Neural cell (in vitro differentiated cells): Measurements from ENCODE around the gene PKNOX2. TPM values are rescaled to one million over a fixed set of nuclear protein-coding genes. Genes with fewer than 3 reads are reported as not detected.
A peak's percentile ranks its signal among the peaks of the same experiment; 100 is the strongest.

Source experiments
- H2AFZ ChIP-seq: fragments of 200-600, 300-800 bp; sonication (generic), shearing (Covaris generic); 2 replicates; pipeline ENCODE4 v1.6.0; 2014; ENCODE audit warnings: low read depth, mild to moderate bottlenecking, antibody characterized with exemption, low read length, moderate library complexity
- H3F3A ChIP-seq: fragments of 200-600 bp; shearing (Covaris generic); 2 replicates; pipeline ENCODE4 v1.6.1; 2016; ENCODE audit warnings: mild to moderate bottlenecking, moderate library complexity, mixed read lengths, antibody characterized with exemption, low read length; ENCODE audit not compliant: insufficient read depth, poor library complexity, severe bottlenecking
- H3K27ac ChIP-seq: fragments of 200-600, 300-800 bp; sonication (generic), shearing (Covaris generic); 2 replicates; pipeline ENCODE4 v1.5.1; 2014; ENCODE audit warnings: mild to moderate bottlenecking, low read length, moderate library complexity
- H3K27me3 ChIP-seq: fragments of 300-800, 200-600 bp; sonication (generic), shearing (Covaris generic); 2 replicates; pipeline ENCODE4 v1.6.0; 2014; ENCODE audit warnings: mild to moderate bottlenecking, low read depth, low read length, moderate library complexity; ENCODE audit not compliant: insufficient read depth
- H3K36me3 ChIP-seq: fragments of 300-800, 200-600 bp; sonication (generic), shearing (Covaris generic); 2 replicates; pipeline ENCODE4 v1.5.1; 2014; ENCODE audit warnings: mild to moderate bottlenecking, antibody characterized with exemption, low read length, moderate library complexity; ENCODE audit not compliant: insufficient read depth
- H3K4me2 ChIP-seq: fragments of 300-800, 200-600 bp; sonication (generic), shearing (Covaris generic); 2 replicates; pipeline ENCODE4 v1.6.0; 2014; ENCODE audit warnings: mild to moderate bottlenecking, low read length
- H3K4me3 ChIP-seq: fragments of 300-800, 200-600 bp; sonication (generic), shearing (Covaris generic); 2 replicates; pipeline ENCODE4 v1.5.1; 2014; ENCODE audit warnings: mild to moderate bottlenecking, low read length, moderate library complexity
- H3K79me2 ChIP-seq: fragments of 200-600 bp; shearing (Covaris generic); replicated peaks from 2 replicates; pipeline ENCODE4 v1.6.0; 2014; ENCODE audit warnings: mild to moderate bottlenecking, low read length, moderate library complexity; ENCODE audit not compliant: insufficient read depth
- H3K9ac ChIP-seq: fragments of 300-800, 200-600 bp; sonication (generic), shearing (Covaris generic); 2 replicates; pipeline ENCODE4 v1.6.1; 2016; ENCODE audit warnings: mild to moderate bottlenecking, low read length, mixed read lengths
- H3K9me2 ChIP-seq: fragments of 200-600 bp; shearing (Covaris generic); 2 replicates; pipeline ENCODE4 v1.6.1; 2016; ENCODE audit warnings: mild to moderate bottlenecking, low read length, mixed read lengths; ENCODE audit not compliant: insufficient read depth
- H3K9me3 ChIP-seq: fragments of 200-600, 300-800 bp; sonication (generic), shearing (Covaris generic); 2 replicates; pipeline ENCODE4 v1.6.1; 2016; ENCODE audit warnings: mild to moderate bottlenecking, mixed run types, low read length, moderate library complexity, mixed read lengths
- H4K20me1 ChIP-seq: fragments of 200-600 bp; shearing (Covaris generic); 2 replicates; pipeline ENCODE4 v1.6.1; 2016; ENCODE audit warnings: mild to moderate bottlenecking, mixed run types; ENCODE audit not compliant: insufficient read depth
- EP300 ChIP-seq: fragments of 450-650 bp; conservative IDR thresholded peaks from 2 replicates; pipeline ENCODE4 v1.6.1; 2014; ENCODE audit warnings: antibody characterized with exemption, mild to moderate bottlenecking, moderate library complexity; ENCODE audit not compliant: poor library complexity, severe bottlenecking
- EZH2 ChIP-seq: fragments of 200-600, 300-800 bp; shearing (Covaris generic), sonication (generic); IDR thresholded peaks from 2 replicates; pipeline ENCODE4 v1.6.1; 2014; ENCODE audit warnings: antibody characterized with exemption, low read length, borderline replicate concordance, mild to moderate bottlenecking; ENCODE audit not compliant: insufficient read depth, poor library complexity, severe bottlenecking
- MXI1 ChIP-seq: fragments of 450-650 bp; conservative IDR thresholded peaks from 2 replicates; pipeline ENCODE4 v1.6.1; 2014; ENCODE audit warnings: antibody characterized with exemption, mild to moderate bottlenecking; ENCODE audit not compliant: poor library complexity, severe bottlenecking
- POLR2AphosphoS5 ChIP-seq: IDR thresholded peaks from 2 replicates; pipeline ENCODE4 v1.6.1; 2012
- RAD21 ChIP-seq: fragments of 450-650 bp; conservative IDR thresholded peaks from 2 replicates; pipeline ENCODE4 v1.6.1; 2014; ENCODE audit warnings: antibody characterized with exemption, mild to moderate bottlenecking, moderate library complexity
- SMC3 ChIP-seq: fragments of 450-650 bp; conservative IDR thresholded peaks from 2 replicates; pipeline ENCODE4 v1.6.1; 2014; ENCODE audit warnings: antibody characterized with exemption, mild to moderate bottlenecking, moderate library complexity; ENCODE audit not compliant: poor library complexity
- TAF1 ChIP-seq: IDR thresholded peaks from 2 replicates; pipeline ENCODE4 v1.6.1; 2012; ENCODE audit warnings: low read depth
- polyA plus RNA-seq: library from polyadenylated mRNA; depleted of rRNA; stranded (reverse); fragments of >200 nt; gene quantifications from 2 replicates; pipeline ENCODE4 v1.2.3, GENCODE V29; 2014
- TF ChIP-seq, protein P1 (sequence below): fragments of 450-650 bp; IDR thresholded peaks from 2 replicates; pipeline ENCODE4 v1.5.1; 2014; ENCODE audit warnings: antibody characterized with exemption, mild to moderate bottlenecking, moderate library complexity; ENCODE audit not compliant: poor library complexity, severe bottlenecking
- TF ChIP-seq, protein P2 (sequence below): IDR thresholded peaks from 2 replicates; pipeline ENCODE4 v1.6.1; 2012; ENCODE audit warnings: borderline replicate concordance

Gene PKNOX2
- polyA plus RNA-seq, 1 donor from 2014 or later = 0.99 TPM

DNA sequence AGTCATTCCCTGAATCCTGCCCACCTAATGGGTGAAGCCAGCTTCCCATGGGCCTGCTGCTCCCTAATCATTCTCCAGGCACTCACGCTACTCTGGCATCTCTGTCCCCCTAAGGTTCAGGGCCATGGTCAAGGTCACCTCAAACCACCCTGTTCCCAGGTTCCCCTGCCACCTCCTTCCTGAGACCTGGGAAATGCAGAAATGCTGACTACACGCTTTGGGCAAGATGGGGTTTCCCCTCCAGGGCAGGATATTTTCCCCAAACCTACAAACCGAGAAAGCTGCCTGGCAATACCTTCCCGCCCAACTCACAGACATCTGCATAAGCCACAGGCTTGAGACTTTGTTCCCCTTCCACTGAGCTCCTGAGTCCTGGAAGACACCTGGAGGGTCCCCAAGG lies 233.9 kb downstream of the PKNOX2 start:
- Histone ChIP-seq H3K9me2 (no peaks in the 10 kb centered on the region), H3K79me2 (no peaks in the 10 kb centered on the region), H3F3A (no peaks in the 10 kb centered on the region), H3K36me3 (no peaks in the 10 kb centered on the region), H3K9ac (no peak overlapping the region), H2AFZ (no peak overlapping the region), H3K9me3 (no peaks in the 10 kb centered on the region), H3K27ac (no peak overlapping the region), H3K4me3 (no peak overlapping the region), H4K20me1 (no peaks in the 10 kb centered on the region), H3K27me3 (no peaks in the 10 kb centered on the region), H3K4me2 (no peak overlapping the region)
- TF ChIP-seq EZH2 = no peak
- TF ChIP-seq RAD21 = no peak
- no peak for TF ChIP-seq EP300
- TF ChIP-seq, protein P1, sequence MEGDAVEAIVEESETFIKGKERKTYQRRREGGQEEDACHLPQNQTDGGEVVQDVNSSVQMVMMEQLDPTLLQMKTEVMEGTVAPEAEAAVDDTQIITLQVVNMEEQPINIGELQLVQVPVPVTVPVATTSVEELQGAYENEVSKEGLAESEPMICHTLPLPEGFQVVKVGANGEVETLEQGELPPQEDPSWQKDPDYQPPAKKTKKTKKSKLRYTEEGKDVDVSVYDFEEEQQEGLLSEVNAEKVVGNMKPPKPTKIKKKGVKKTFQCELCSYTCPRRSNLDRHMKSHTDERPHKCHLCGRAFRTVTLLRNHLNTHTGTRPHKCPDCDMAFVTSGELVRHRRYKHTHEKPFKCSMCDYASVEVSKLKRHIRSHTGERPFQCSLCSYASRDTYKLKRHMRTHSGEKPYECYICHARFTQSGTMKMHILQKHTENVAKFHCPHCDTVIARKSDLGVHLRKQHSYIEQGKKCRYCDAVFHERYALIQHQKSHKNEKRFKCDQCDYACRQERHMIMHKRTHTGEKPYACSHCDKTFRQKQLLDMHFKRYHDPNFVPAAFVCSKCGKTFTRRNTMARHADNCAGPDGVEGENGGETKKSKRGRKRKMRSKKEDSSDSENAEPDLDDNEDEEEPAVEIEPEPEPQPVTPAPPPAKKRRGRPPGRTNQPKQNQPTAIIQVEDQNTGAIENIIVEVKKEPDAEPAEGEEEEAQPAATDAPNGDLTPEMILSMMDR = no peak
- TF ChIP-seq TAF1 = no peak
- TF ChIP-seq POLR2AphosphoS5 = no peak
- no peak for TF ChIP-seq MXI1
- TF ChIP-seq SMC3 = no peak
- TF ChIP-seq, protein P2, sequence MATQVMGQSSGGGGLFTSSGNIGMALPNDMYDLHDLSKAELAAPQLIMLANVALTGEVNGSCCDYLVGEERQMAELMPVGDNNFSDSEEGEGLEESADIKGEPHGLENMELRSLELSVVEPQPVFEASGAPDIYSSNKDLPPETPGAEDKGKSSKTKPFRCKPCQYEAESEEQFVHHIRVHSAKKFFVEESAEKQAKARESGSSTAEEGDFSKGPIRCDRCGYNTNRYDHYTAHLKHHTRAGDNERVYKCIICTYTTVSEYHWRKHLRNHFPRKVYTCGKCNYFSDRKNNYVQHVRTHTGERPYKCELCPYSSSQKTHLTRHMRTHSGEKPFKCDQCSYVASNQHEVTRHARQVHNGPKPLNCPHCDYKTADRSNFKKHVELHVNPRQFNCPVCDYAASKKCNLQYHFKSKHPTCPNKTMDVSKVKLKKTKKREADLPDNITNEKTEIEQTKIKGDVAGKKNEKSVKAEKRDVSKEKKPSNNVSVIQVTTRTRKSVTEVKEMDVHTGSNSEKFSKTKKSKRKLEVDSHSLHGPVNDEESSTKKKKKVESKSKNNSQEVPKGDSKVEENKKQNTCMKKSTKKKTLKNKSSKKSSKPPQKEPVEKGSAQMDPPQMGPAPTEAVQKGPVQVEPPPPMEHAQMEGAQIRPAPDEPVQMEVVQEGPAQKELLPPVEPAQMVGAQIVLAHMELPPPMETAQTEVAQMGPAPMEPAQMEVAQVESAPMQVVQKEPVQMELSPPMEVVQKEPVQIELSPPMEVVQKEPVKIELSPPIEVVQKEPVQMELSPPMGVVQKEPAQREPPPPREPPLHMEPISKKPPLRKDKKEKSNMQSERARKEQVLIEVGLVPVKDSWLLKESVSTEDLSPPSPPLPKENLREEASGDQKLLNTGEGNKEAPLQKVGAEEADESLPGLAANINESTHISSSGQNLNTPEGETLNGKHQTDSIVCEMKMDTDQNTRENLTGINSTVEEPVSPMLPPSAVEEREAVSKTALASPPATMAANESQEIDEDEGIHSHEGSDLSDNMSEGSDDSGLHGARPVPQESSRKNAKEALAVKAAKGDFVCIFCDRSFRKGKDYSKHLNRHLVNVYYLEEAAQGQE = no peak

DNA sequence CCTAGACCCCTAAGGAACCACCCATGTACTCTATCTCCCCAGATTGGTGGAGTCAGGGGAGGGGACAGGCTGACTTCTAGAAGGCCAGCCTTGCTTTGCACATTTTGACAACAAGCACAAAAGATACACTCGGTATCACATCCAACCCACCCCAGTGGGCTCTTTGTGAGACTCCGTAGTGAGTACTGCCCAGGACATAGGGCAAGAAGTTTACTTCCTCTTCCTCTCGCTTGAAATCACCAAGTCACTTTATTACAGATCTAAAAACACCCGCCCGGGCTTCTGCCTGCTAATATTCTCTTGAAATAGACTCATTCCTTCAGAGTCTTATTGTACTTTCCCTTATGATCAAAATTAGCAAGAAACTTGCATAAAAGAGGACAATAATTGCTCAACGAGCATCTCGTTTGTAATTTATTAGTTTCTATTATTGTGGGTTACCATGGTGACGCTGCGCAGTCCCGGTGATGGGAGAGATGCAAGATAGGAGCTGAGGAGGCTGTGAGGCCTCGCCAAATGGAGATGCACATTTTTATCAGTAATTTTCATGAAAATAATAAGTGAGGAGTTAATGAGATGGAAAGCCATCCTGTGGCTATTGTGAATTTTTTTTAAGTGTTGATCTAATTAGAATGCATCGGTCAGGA lies 234.6 kb downstream of the PKNOX2 start:
- Histone ChIP-seq H3K27ac (no peak overlapping the region), H3K27me3 (no peaks in the 10 kb centered on the region), H4K20me1 (no peaks in the 10 kb centered on the region)

More for the DNA sequence above, 234.6 kb downstream of the PKNOX2 start:
- Histone ChIP-seq H3K9me3 (no peaks in the 10 kb centered on the region), H3K79me2 (no peaks in the 10 kb centered on the region), H3K9me2 (no peaks in the 10 kb centered on the region), H3K4me2 (no peak overlapping the region), H3K4me3 (peak overlapping the region; percentile 5), H2AFZ (no peak overlapping the region), H3K9ac (no peak overlapping the region), H3F3A (no peaks in the 10 kb centered on the region), H3K36me3 (no peaks in the 10 kb centered on the region)
- TF ChIP-seq, protein P1 = no peak
- TF ChIP-seq TAF1 (no peak), EP300 (no peak), SMC3 (no peak), POLR2AphosphoS5 (no peak), RAD21 (no peak), EZH2 (no peak), MXI1 (no peak)
- TF ChIP-seq, protein P2 = no peak
